Measurements from ENCODE around the gene ANK3. TPM values are rescaled to one million over a fixed set of nuclear protein-coding genes. Genes with fewer than 3 reads are reported as not detected.

The ANK3 gene
- total and polyA plus RNA-seq, 2 donors (not counting 1 experiment from before 2014, with no cell fraction given): 0.50 to 0.79 TPM

GRCh38 chr10:60387531-60387930, 2.1 kb downstream of the ANK3 start:
- H3K27me3 ChIP-seq (ENCODE audit: control insufficient read depth, insufficient read depth, low read length): no peaks in the 10 kb centered on the region
- H3K36me3 ChIP-seq (ENCODE audit: control insufficient read depth, insufficient read depth, low read length): no peaks in the 10 kb centered on the region
- no peaks in the 10 kb centered on the region for H4K20me1 ChIP-seq (ENCODE audit: control insufficient read depth, extremely low read depth, insufficient read depth, low read length)
- no peak overlapping the region for H3K4me2 ChIP-seq (ENCODE audit: extremely low read depth, insufficient read depth, low read length)
- H3K79me2 ChIP-seq (ENCODE audit: control insufficient read depth, insufficient read depth, low read length): no peaks in the 10 kb centered on the region
- no peaks in the 10 kb centered on the region for H3K9me3 ChIP-seq (ENCODE audit: control insufficient read depth, insufficient read depth, low read depth, low read length)
- H3K4me3 ChIP-seq (replicated peaks in 1 of 4; ENCODE audit: control extremely low read depth in 1 of 4, insufficient read depth in 1 of 4, low read depth in 3 of 4, low read length in 4 of 4): no peak overlapping the region
- no peak for DNase-seq (ENCODE audit: low read depth in 2 of 2)
- H3K9ac ChIP-seq (ENCODE audit: insufficient read depth, low read length): no peak overlapping the region
- H2AFZ ChIP-seq (ENCODE audit: low read length): no peak overlapping the region
- TF ChIP-seq EZH2 (IDR thresholded peaks at IDR 0.05; ENCODE audit: low read length, missing control alignments) (no peak), CTCF (conservative IDR thresholded peaks at IDR 0.05 in 1 of 2, IDR thresholded peaks at IDR 0.05 in 1 of 2; ENCODE audit: low read depth in 1 of 2, low read length in 2 of 2) (no peak)
- H3K27ac ChIP-seq (ENCODE audit: insufficient read depth, low read length): no peak overlapping the region
- peaks cover 13% of the 10 kb centered on the region for H3K4me1 ChIP-seq (ENCODE audit: control insufficient read depth, extremely low read depth, insufficient read depth, low read length)

- Histone ChIP-seq H3K4me1 (ENCODE audit: control insufficient read depth, extremely low read depth, insufficient read depth, low read length) (peaks cover 13% of the 10 kb centered on the region), H3K27me3 (ENCODE audit: control insufficient read depth, insufficient read depth, low read length) (no peaks in the 10 kb centered on the region), H4K20me1 (ENCODE audit: control insufficient read depth, extremely low read depth, insufficient read depth, low read length) (no peaks in the 10 kb centered on the region), H3K9ac (ENCODE audit: insufficient read depth, low read length) (no peak overlapping the region), H3K4me3 (replicated peaks in 1 of 4; ENCODE audit: control extremely low read depth in 1 of 4, insufficient read depth in 1 of 4, low read depth in 3 of 4, low read length in 4 of 4) (no peak overlapping the region), H2AFZ (ENCODE audit: low read length) (no peak overlapping the region), H3K79me2 (ENCODE audit: control insufficient read depth, insufficient read depth, low read length) (no peaks in the 10 kb centered on the region), H3K36me3 (ENCODE audit: control insufficient read depth, insufficient read depth, low read length) (no peaks in the 10 kb centered on the region), H3K9me3 (ENCODE audit: control insufficient read depth, insufficient read depth, low read depth, low read length) (no peaks in the 10 kb centered on the region), H3K4me2 (ENCODE audit: extremely low read depth, insufficient read depth, low read length) (no peak overlapping the region), H3K27ac (ENCODE audit: insufficient read depth, low read length) (peak overlapping the region; percentile 8)
- no peak for DNase-seq (ENCODE audit: low read depth in 2 of 2)
- TF ChIP-seq CTCF (conservative IDR thresholded peaks at IDR 0.05 in 1 of 2, IDR thresholded peaks at IDR 0.05 in 1 of 2; ENCODE audit: low read depth in 1 of 2, low read length in 2 of 2) (no peak), EZH2 (IDR thresholded peaks at IDR 0.05; ENCODE audit: low read length, missing control alignments) (no peak)
Observed at GRCh38 chr10:60385399-60385738, 4.3 kb downstream of the ANK3 start.

GRCh38 chr10:60384708-60385398, 4.8 kb downstream of the ANK3 start:
- Histone ChIP-seq H3K4me3 (replicated peaks in 1 of 4; ENCODE audit: control extremely low read depth in 1 of 4, insufficient read depth in 1 of 4, low read depth in 3 of 4, low read length in 4 of 4) (no peak overlapping the region), H3K79me2 (ENCODE audit: control insufficient read depth, insufficient read depth, low read length) (no peaks in the 10 kb centered on the region), H3K27ac (ENCODE audit: insufficient read depth, low read length) (peak overlapping the region; percentile 31), H3K4me2 (ENCODE audit: extremely low read depth, insufficient read depth, low read length) (no peak overlapping the region), H3K27me3 (ENCODE audit: control insufficient read depth, insufficient read depth, low read length) (no peaks in the 10 kb centered on the region), H3K9me3 (ENCODE audit: control insufficient read depth, insufficient read depth, low read depth, low read length) (no peaks in the 10 kb centered on the region), H4K20me1 (ENCODE audit: control insufficient read depth, extremely low read depth, insufficient read depth, low read length) (no peaks in the 10 kb centered on the region), H3K4me1 (ENCODE audit: control insufficient read depth, extremely low read depth, insufficient read depth, low read length) (peaks cover 13% of the 10 kb centered on the region), H3K36me3 (ENCODE audit: control insufficient read depth, insufficient read depth, low read length) (no peaks in the 10 kb centered on the region), H2AFZ (ENCODE audit: low read length) (no peak overlapping the region), H3K9ac (ENCODE audit: insufficient read depth, low read length) (no peak overlapping the region)
- DNase-seq (ENCODE audit: low read depth in 2 of 2): peak; percentile 94 to 99
- no peak for TF ChIP-seq CTCF (conservative IDR thresholded peaks at IDR 0.05 in 1 of 2, IDR thresholded peaks at IDR 0.05 in 1 of 2; ENCODE audit: low read depth in 1 of 2, low read length in 2 of 2)
- TF ChIP-seq EZH2 (IDR thresholded peaks at IDR 0.05; ENCODE audit: low read length, missing control alignments): no peak

Measured in fibroblast of lung (primary cell).